Natural killer cell (primary cell): ENCODE results near the gene SLC1A2. TPM values are rescaled to one million over a fixed set of nuclear protein-coding genes. Genes with fewer than 3 reads are reported as not detected.

Experiments used
- ATAC-seq, 3 donors: fragments of 150-1000 bp in 2 of 3; fragments of 200-7000 bp in 1 of 3; cut with Tn5 transposase; 1 replicate in 1 of 3; 2 replicates in 2 of 3; pipeline ENCODE4 v1.10.0; 2021; ENCODE audit warnings: mild to moderate bottlenecking in 2 of 3, moderate library complexity in 2 of 3
- DNase-seq, 2 donors: peaks; one replicate each; pipeline versions ENCODE4 v3.0.0 to v3.0.0-alpha.2; 2013 to 2021; ENCODE audit warnings: mixed read lengths in 1 of 2
- H3K27ac ChIP-seq: one replicate; pipeline ENCODE4 v1.5.1; 2013; ENCODE audit warnings: mild to moderate bottlenecking, low read length
- H3K27me3 ChIP-seq: one replicate; pipeline ENCODE4 v1.6.1; 2013; ENCODE audit warnings: low read length; ENCODE audit not compliant: control insufficient read depth, insufficient read depth
- H3K36me3 ChIP-seq: one replicate; pipeline ENCODE4 v1.6.1; 2013; ENCODE audit warnings: low read length; ENCODE audit not compliant: control insufficient read depth, insufficient read depth
- H3K4me1 ChIP-seq: one replicate; pipeline ENCODE4 v1.6.1; 2013; ENCODE audit warnings: low read length; ENCODE audit not compliant: control insufficient read depth, insufficient read depth
- H3K4me3 ChIP-seq: one replicate; pipeline ENCODE4 v1.5.1; 2013; ENCODE audit warnings: low read length
- H3K9me3 ChIP-seq: one replicate; pipeline ENCODE4 v1.6.1; 2013; ENCODE audit warnings: low read length; ENCODE audit not compliant: control insufficient read depth, insufficient read depth
- H3K27ac Mint-ChIP-seq, 2 donors: one replicate each; pipeline ENCODE4 v1.8.0; 2022; ENCODE audit warnings: mild to moderate bottlenecking in 2 of 2, mixed read lengths in 2 of 2, moderate library complexity in 1 of 2
- H3K27me3 Mint-ChIP-seq, 2 donors: one replicate each; pipeline ENCODE4 v1.8.0; 2022; ENCODE audit warnings: low read depth in 2 of 2, mixed read lengths in 2 of 2
- H3K36me3 Mint-ChIP-seq: one replicate; pipeline ENCODE4 v1.8.0; 2022; ENCODE audit warnings: mixed read lengths
- H3K4me1 Mint-ChIP-seq, 2 donors: one replicate each; pipeline ENCODE4 v1.8.0; 2022; ENCODE audit warnings: mixed read lengths in 2 of 2
- H3K4me3 Mint-ChIP-seq: one replicate; pipeline ENCODE4 v1.8.0; 2022; ENCODE audit warnings: mild to moderate bottlenecking, moderate library complexity, mixed read lengths
- H3K9me3 Mint-ChIP-seq, 2 donors: one replicate each; pipeline ENCODE4 v1.8.0; 2022; ENCODE audit warnings: mixed read lengths in 2 of 2
- CTCF ChIP-seq: fragments of 200-600 bp; IDR thresholded peaks from one replicate; pipeline ENCODE4 v1.8.0; 2022; ENCODE audit warnings: antibody characterized with exemption
- WGBS: methylation state at CpG from one replicate; pipeline ENCODE4 v1.1.7; 2013; ENCODE audit warnings: missing lambda C conversion rate; ENCODE audit not compliant: insufficient coverage; 5-methylcytosine and 5-hydroxymethylcytosine counted together
- intact Hi-C: fragments of 100-400 bp; cut with micrococcal nuclease; formaldehyde crosslinking; loops from one replicate; pipeline ENCODE4 v1.14.2; 2022
- total RNA-seq, 4 donors: library from RNA; stranded (reverse); fragments of 120-200 nt in 1 of 4; gene quantifications; one replicate each; pipeline versions ENCODE4 v1.2.3 to v1.2.4, GENCODE V29; 2013 to 2022

SLC1A2 gene
- total RNA-seq, 3 donors from 2014 or later (not counting 1 experiment from before 2014, with no cell fraction given), result 0.02 TPM; not detected in 2

DNA sequence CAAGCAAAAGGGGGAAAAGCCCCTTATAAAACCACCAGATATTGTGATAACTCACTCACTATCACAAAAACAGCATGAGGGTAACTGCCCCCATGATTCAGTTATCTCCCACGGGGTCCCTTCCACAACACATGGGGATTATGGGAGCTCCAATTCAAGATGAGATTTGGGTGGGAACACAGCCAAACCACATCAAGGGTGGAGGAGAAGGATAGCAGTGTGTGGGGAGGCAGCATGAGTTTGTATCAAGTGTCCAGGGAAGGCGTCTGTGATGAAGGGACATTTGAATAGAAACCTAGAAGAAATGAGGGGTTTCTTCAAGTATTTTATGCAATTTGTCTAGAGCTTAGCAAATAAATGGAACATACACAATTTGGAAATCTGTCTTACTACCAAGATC lies 98.2 kb downstream of the SLC1A2 start:
- no peaks in the 10 kb centered on the region for H3K9me3 ChIP-seq
- H3K27ac ChIP-seq, result no peak overlapping the region
- Mint-ChIP-seq H3K36me3 (no peaks in the 10 kb centered on the region), H3K27me3 (peaks cover 8 to 14% of the 10 kb centered on the region in 2 donors), H3K9me3 (no peaks in the 10 kb centered on the region), H3K4me3 (no peak overlapping the region), H3K27ac (no peak overlapping the region), H3K4me1 (no peaks in the 10 kb centered on the region)
- DNase-seq (no peak), ATAC-seq (no peak)
- intact Hi-C loops, result no loop called here
- H3K27me3 ChIP-seq, result no peaks in the 10 kb centered on the region
- WGBS, result 89% methylated on average over 2 of the region's 2 CpGs
- TF ChIP-seq CTCF, result no peak
- H3K4me1 ChIP-seq, result no peaks in the 10 kb centered on the region
- H3K4me3 ChIP-seq, result no peak overlapping the region
- no peaks in the 10 kb centered on the region for H3K36me3 ChIP-seq

DNA sequence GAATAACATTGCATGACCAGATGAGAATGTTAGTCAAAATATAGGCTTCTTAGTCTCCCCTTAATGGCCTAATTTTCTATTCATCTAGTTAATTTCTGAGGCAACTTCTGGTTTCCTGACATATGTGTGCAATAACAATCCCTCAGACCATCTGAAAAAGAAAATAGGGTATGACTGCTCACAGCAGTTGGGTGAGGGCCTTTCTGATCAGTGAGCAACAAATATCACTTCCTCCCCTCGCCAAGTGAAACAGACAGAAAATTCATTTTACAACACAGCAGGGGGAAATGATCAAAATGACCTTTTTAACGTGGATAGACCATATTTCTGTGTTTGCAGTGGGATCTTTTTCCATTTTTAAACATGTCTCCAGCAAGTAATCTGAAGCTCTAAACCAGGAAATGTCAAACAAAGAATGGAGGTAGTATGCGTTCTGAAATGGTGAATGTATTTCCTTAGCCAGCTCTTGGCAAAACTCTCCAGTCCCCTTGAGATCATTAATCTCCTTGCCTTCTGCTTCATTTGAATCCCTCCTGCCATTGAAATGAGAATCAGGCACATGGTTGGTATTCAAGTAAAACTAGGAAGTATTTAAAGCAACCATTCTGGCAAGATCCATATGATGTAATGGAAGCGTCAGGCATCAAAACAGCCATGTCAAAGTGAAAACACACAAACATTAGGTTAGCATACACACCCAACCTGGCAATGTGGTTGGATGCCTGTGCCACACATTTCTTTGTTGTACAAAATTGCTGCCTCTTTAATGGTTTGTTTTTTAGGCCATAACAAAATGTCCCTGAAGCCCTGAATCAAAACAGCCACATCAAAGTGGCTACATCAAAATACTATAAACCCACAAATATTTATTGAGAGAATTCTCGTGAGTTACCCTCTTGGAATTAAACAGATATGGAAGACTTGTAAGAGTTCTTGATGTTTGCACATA lies 100.1 kb downstream of the SLC1A2 start:
- no peak overlapping the region for H3K27ac Mint-ChIP-seq
- no peaks in the 10 kb centered on the region for H3K4me1 Mint-ChIP-seq
- no peaks in the 10 kb centered on the region for H3K4me1 ChIP-seq
- H3K4me3 ChIP-seq, result no peak overlapping the region
- no peak for DNase-seq
- H3K36me3 ChIP-seq, result no peaks in the 10 kb centered on the region
- intact Hi-C loops, result no loop called here
- H3K9me3 Mint-ChIP-seq, result no peaks in the 10 kb centered on the region
- H3K9me3 ChIP-seq, result no peaks in the 10 kb centered on the region
- no peaks in the 10 kb centered on the region for H3K36me3 Mint-ChIP-seq
- H3K27me3 Mint-ChIP-seq, result peaks cover 5 to 14% of the 10 kb centered on the region in 2 donors
- no peak overlapping the region for H3K4me3 Mint-ChIP-seq
- no peak for TF ChIP-seq CTCF
- H3K27me3 ChIP-seq, result no peaks in the 10 kb centered on the region
- WGBS, result 100% methylated on average over 2 of the region's 5 CpGs
- no peak overlapping the region for H3K27ac ChIP-seq
- no peak for ATAC-seq

GRCh38 chr11:35318309-35318708 lies 101.0 kb downstream of the SLC1A2 start:
- Histone ChIP-seq H3K36me3 (no peaks in the 10 kb centered on the region), H3K27ac (no peak overlapping the region), H3K4me1 (peaks cover 4% of the 10 kb centered on the region), H3K4me3 (no peak overlapping the region), H3K9me3 (no peaks in the 10 kb centered on the region), H3K27me3 (no peaks in the 10 kb centered on the region)
- peaks cover 5 to 14% of the 10 kb centered on the region in 2 donors for H3K27me3 Mint-ChIP-seq
- no peak for ATAC-seq
- H3K4me3 Mint-ChIP-seq, result no peak overlapping the region
- intact Hi-C loops, result no loop called here
- 87% methylated on average over 1 of the region's 1 CpG for WGBS
- TF ChIP-seq CTCF, result no peak
- H3K27ac Mint-ChIP-seq, result no peak overlapping the region
- H3K9me3 Mint-ChIP-seq, result no peaks in the 10 kb centered on the region
- no peaks in the 10 kb centered on the region for H3K36me3 Mint-ChIP-seq
- H3K4me1 Mint-ChIP-seq, result no peaks in the 10 kb centered on the region
- DNase-seq, result no peak
